A549 (cell line): ENCODE results near the gene COL5A1. TPM values are rescaled to one million over a fixed set of nuclear protein-coding genes. Genes with fewer than 3 reads are reported as not detected.
A peak's percentile ranks its signal among the peaks of the same experiment; 100 is the strongest.

Experiments used
- ATAC-seq, 2 experiments: fragments of 200-7000 bp in 1 of 2; fragments of >200 bp in 1 of 2; cut with Nextera tagmentation in 1 of 2; cut with Tn5 transposase in 1 of 2; 3 replicates each; pipeline versions ENCODE4 v1.8.0 to v1.9.1; 2018 to 2020; ENCODE audit warnings: mild to moderate bottlenecking in 1 of 2, moderate library complexity in 1 of 2
- CTCF ChIA-PET: fragments of 300-600 bp; sonication (Branson Sonifier 250); formaldehyde crosslinking; extraction: SDS; loops from one replicate; lab custom pipeline; 2021; ENCODE audit warnings: antibody characterized with exemption, inconsistent platforms; lab: Yijun Ruan, JAX
- POLR2A ChIA-PET: fragments of 350-600 bp; formaldehyde crosslinking; extraction: SDS; loops from one replicate; lab custom pipeline; 2021; ENCODE audit warnings: antibody characterized with exemption, inconsistent platforms; lab: Yijun Ruan, JAX
- DNase-seq, 2 experiments: peaks; one replicate each; pipeline versions ENCODE4 v3.0.0 to v3.0.0-alpha.2; 2011 to 2016; ENCODE audit warnings: low read depth in 1 of 2, low spot score in 1 of 2
- FAIRE-seq: peaks from 2 replicates; lab custom pipeline; 2011; peaks lifted over from hg19 to GRCh38; lab: Jason Lieb, UNC
- H3K27ac ChIP-seq, 2 experiments: fragments of >200 bp; sonication (Bioruptor Twin); formaldehyde crosslinking; 3 replicates each; pipeline ENCODE4 v1.5.1; 2016 to 2017
- H3K4me1 ChIP-seq: fragments of >200 bp; sonication (Bioruptor Twin); formaldehyde crosslinking; 3 replicates; pipeline ENCODE4 v1.6.1; 2016
- H3K4me2 ChIP-seq: fragments of >200 bp; sonication (Bioruptor Twin); formaldehyde crosslinking; 3 replicates; pipeline ENCODE4 v1.6.1; 2016
- H3K4me3 ChIP-seq: fragments of >200 bp; sonication (Bioruptor Twin); formaldehyde crosslinking; 3 replicates; pipeline ENCODE4 v1.5.1; 2016
- H3K9me3 ChIP-seq: fragments of >200 bp; sonication (Bioruptor Twin); formaldehyde crosslinking; 3 replicates; pipeline ENCODE4 v1.6.1; 2016
- BCL3 ChIP-seq: fragments of >200 bp; sonication (Bioruptor Twin); formaldehyde crosslinking; IDR thresholded peaks from 3 replicates; pipeline ENCODE4 v1.6.1; 2016
- BHLHE40 ChIP-seq: IDR thresholded peaks from 2 replicates; pipeline ENCODE4 v1.6.1; 2012; ENCODE audit warnings: low read depth, low read length, inconsistent platforms
- CHD2 ChIP-seq: fragments of 150-350 bp; IDR thresholded peaks from 2 replicates; pipeline ENCODE4 v1.6.1; 2014; ENCODE audit warnings: low read length; ENCODE audit not compliant: partially characterized antibody
- CHD4 ChIP-seq: fragments of 200-600 bp; sonication (generic); IDR thresholded peaks from 2 replicates; pipeline ENCODE4 v1.6.1; 2016; ENCODE audit warnings: antibody characterized with exemption, mild to moderate bottlenecking, borderline replicate concordance
- CTCF ChIP-seq: fragments of >200 bp; sonication (Bioruptor Twin); formaldehyde crosslinking; IDR thresholded peaks from 3 replicates; pipeline ENCODE4 v1.5.1; 2016
- EHF ChIP-seq: fragments of 250-450 bp; sonication (Bioruptor Pico); IDR thresholded peaks from 2 replicates; pipeline ENCODE4 v1.5.0; 2020; ENCODE audit warnings: mild to moderate bottlenecking
- EP300 ChIP-seq, 2 experiments: fragments of >200 bp; sonication (Bioruptor Twin); formaldehyde crosslinking; IDR thresholded peaks; 2 replicates in 1 of 2; 3 replicates in 1 of 2; pipeline ENCODE4 v1.6.1; 2016 to 2017
- FOXS1 ChIP-seq: fragments of 250-450 bp; sonication (Bioruptor Pico); IDR thresholded peaks from 2 replicates; pipeline ENCODE4 v1.5.0; 2020; ENCODE audit warnings: mild to moderate bottlenecking, moderate library complexity
- GATA3 ChIP-seq: IDR thresholded peaks from 2 replicates; pipeline ENCODE4 v1.6.1; 2012; ENCODE audit warnings: borderline replicate concordance
- HDAC2 ChIP-seq: fragments of 200-600 bp; sonication (generic); IDR thresholded peaks from 2 replicates; pipeline ENCODE4 v1.6.1; 2016
- HOXA7 ChIP-seq: fragments of 250-450 bp; sonication (Bioruptor Pico); IDR thresholded peaks from 2 replicates; pipeline ENCODE4 v1.5.0; 2020; ENCODE audit warnings: mild to moderate bottlenecking, moderate library complexity
- JUNB ChIP-seq: fragments of >200 bp; sonication (Bioruptor Twin); formaldehyde crosslinking; IDR thresholded peaks from 2 replicates; pipeline ENCODE4 v1.6.1; 2016
- KDM1A ChIP-seq: fragments of 200-600 bp; sonication (generic); IDR thresholded peaks from 2 replicates; pipeline ENCODE4 v1.6.1; 2016; ENCODE audit warnings: low read depth, mild to moderate bottlenecking
- MAZ ChIP-seq: fragments of 150-350 bp; IDR thresholded peaks from 2 replicates; pipeline ENCODE4 v1.6.1; 2014; ENCODE audit warnings: antibody characterized with exemption, low read depth, low read length, borderline replicate concordance
- MYC ChIP-seq: IDR thresholded peaks from 2 replicates; pipeline ENCODE4 v1.6.1; 2012; ENCODE audit warnings: mild to moderate bottlenecking, inconsistent platforms, low read length, improper control_type of control experiment, borderline replicate concordance
- NFE2L2 ChIP-seq: fragments of 150-350 bp; conservative IDR thresholded peaks from 2 replicates; pipeline ENCODE4 v1.6.1; 2014; ENCODE audit warnings: low read length
- NR3C1 ChIP-seq: fragments of >200 bp; sonication (Bioruptor Twin); formaldehyde crosslinking; IDR thresholded peaks from 3 replicates; pipeline ENCODE4 v1.6.1; 2017
- POLR2A ChIP-seq: IDR thresholded peaks from 2 replicates; pipeline ENCODE4 v1.6.1; 2012; ENCODE audit warnings: mild to moderate bottlenecking, low read length
- POLR2AphosphoS2 ChIP-seq: conservative IDR thresholded peaks from 2 replicates; pipeline ENCODE4 v1.6.1; 2012; ENCODE audit warnings: low read length, improper control_type of control experiment, inconsistent platforms
- RAD21 ChIP-seq, 2 experiments: fragments of >200 bp in 1 of 2; sonication (Bioruptor Twin) in 1 of 2; formaldehyde crosslinking in 1 of 2; IDR thresholded peaks in 1 of 2; conservative IDR thresholded peaks in 1 of 2; 2 replicates in 1 of 2; 3 replicates in 1 of 2; pipeline ENCODE4 v1.6.1; 2012 to 2018; ENCODE audit warnings: inconsistent platforms in 1 of 2
- RFX5 ChIP-seq: fragments of 450-650 bp; IDR thresholded peaks from 2 replicates; pipeline ENCODE4 v1.7.1; 2014; ENCODE audit warnings: antibody characterized with exemption, mild to moderate bottlenecking, moderate library complexity
- RNF2 ChIP-seq: fragments of 200-600 bp; sonication (generic); IDR thresholded peaks from 2 replicates; pipeline ENCODE4 v1.6.1; 2016; ENCODE audit warnings: low read depth, mild to moderate bottlenecking, antibody characterized with exemption, moderate library complexity, borderline replicate concordance
- SREBF2 ChIP-seq: fragments of 450-650 bp; IDR thresholded peaks from 2 replicates; pipeline ENCODE4 v1.6.1; 2014; ENCODE audit warnings: mild to moderate bottlenecking, moderate library complexity
- TFCP2L1 ChIP-seq: fragments of 250-450 bp; sonication (Bioruptor Pico); IDR thresholded peaks from 2 replicates; pipeline ENCODE4 v1.5.0; 2021; ENCODE audit warnings: mild to moderate bottlenecking
- ZC3H11A ChIP-seq: fragments of 450-650 bp; IDR thresholded peaks from 2 replicates; pipeline ENCODE4 v1.6.1; 2014; ENCODE audit warnings: antibody characterized with exemption, mild to moderate bottlenecking
- ZFP36 ChIP-seq: fragments of 450-650 bp; IDR thresholded peaks from 2 replicates; pipeline ENCODE4 v1.6.1; 2014; ENCODE audit warnings: borderline replicate concordance; ENCODE audit not compliant: partially characterized antibody
- WGBS: methylation state at CpG from one replicate; pipeline ENCODE4 v1.1.6; 2017; ENCODE audit errors: missing lambda C conversion rate; 5-methylcytosine and 5-hydroxymethylcytosine counted together
- polyA plus RNA-seq, 4 experiments: library from polyadenylated mRNA; depleted of rRNA in 3 of 4; stranded (reverse); fragments of >200 nt; fragmentation: RNase III in 1 of 4; extraction: RNeasy Plus Mini Kit Qiagen cat#74134 plus additional on column Dnase treatment in 1 of 4; gene quantifications; 2 replicates in 3 of 4; 3 replicates in 1 of 4; pipeline ENCODE4 v1.2.3, GENCODE V29; 2011 to 2017
- TF ChIP-seq, protein P1 (sequence below): fragments of 250-450 bp; sonication (Bioruptor Pico); IDR thresholded peaks from 2 replicates; pipeline ENCODE4 v1.5.0; 2020; ENCODE audit warnings: low read depth, mild to moderate bottlenecking, moderate library complexity
- TF ChIP-seq, protein P2 (sequence below): fragments of >200 bp; sonication (Bioruptor Twin); formaldehyde crosslinking; IDR thresholded peaks from 2 replicates; pipeline ENCODE4 v1.6.1; 2016
- TF ChIP-seq, protein P3 (sequence below): IDR thresholded peaks from 2 replicates; pipeline ENCODE4 v1.6.1; 2012
- TF ChIP-seq, protein P4 (sequence below): fragments of 450-650 bp; IDR thresholded peaks from 2 replicates; pipeline ENCODE4 v1.6.1; 2014; ENCODE audit warnings: antibody characterized with exemption

Gene COL5A1
- polyA plus RNA-seq, 2 of the 4 experiments (the other 2 are of a cell fraction) = 16.1 to 67.5 TPM

- Histone ChIP-seq H3K9me3 (peaks cover 42% of the 10 kb centered on the region), H3K4me3 (no peak overlapping the region), H3K4me1 (no peaks in the 10 kb centered on the region), H3K27ac (no peak overlapping the region), H3K4me2 (no peak overlapping the region)
- FAIRE-seq (no peak), DNase-seq (no peak), ATAC-seq (no peak)
- ChIA-PET CTCF (interaction anchor here (0.8 to 1.7 kb wide), 5 partner anchors 8 to 25 kb away, joined by 3 to 5 read pairs (median 4); no protein-coding TSS in a partner anchor), POLR2A (no interaction called here)
- 50% methylated on average over 4 of the region's 4 CpGs for WGBS
- TF ChIP-seq JUNB = no peak
- no peak for TF ChIP-seq FOXS1
- no peak for TF ChIP-seq KDM1A
- no peak for TF ChIP-seq HDAC2
Measured at GRCh38 chr9:134611046-134611445, 30.6 kb upstream of the COL5A1 start.

GRCh38 chr9:134612309-134612708 is 29.3 kb upstream of the COL5A1 start:
- WGBS = 3% methylated on average over 1 of the region's 1 CpG
- FAIRE-seq (peak; percentile 32), ATAC-seq (no peak)
- no peaks in the 10 kb centered on the region for H3K4me1 ChIP-seq
- no peak overlapping the region for H3K4me3 ChIP-seq
- POLR2A ChIA-PET = no interaction called here
- TF ChIP-seq, protein P1, sequence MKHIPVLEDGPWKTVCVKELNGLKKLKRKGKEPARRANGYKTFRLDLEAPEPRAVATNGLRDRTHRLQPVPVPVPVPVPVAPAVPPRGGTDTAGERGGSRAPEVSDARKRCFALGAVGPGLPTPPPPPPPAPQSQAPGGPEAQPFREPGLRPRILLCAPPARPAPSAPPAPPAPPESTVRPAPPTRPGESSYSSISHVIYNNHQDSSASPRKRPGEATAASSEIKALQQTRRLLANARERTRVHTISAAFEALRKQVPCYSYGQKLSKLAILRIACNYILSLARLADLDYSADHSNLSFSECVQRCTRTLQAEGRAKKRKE (CRISPR knock-in tag) = no peak
- TF ChIP-seq GATA3 (no peak), HDAC2 (no peak), SREBF2 (no peak), CHD2 (no peak), MYC (no peak), NR3C1 (no peak), BHLHE40 (no peak), HOXA7 (CRISPR knock-in tag) (no peak), RFX5 (no peak), EHF (CRISPR knock-in tag) (no peak), ZFP36 (no peak), EP300 (IDR thresholded peaks at IDR 0.05) (no peak), JUNB (no peak), CHD4 (no peak), NFE2L2 (no peak)
- TF ChIP-seq, protein P2, sequence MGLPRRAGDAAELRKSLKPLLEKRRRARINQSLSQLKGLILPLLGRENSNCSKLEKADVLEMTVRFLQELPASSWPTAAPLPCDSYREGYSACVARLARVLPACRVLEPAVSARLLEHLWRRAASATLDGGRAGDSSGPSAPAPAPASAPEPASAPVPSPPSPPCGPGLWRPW = no peak
- TF ChIP-seq, protein P3, sequence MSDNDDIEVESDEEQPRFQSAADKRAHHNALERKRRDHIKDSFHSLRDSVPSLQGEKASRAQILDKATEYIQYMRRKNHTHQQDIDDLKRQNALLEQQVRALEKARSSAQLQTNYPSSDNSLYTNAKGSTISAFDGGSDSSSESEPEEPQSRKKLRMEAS = no peak
- TF ChIP-seq, all 56 proteins: peak for 0
- DNase-seq = no peak
- Histone ChIP-seq H3K27ac (no peak overlapping the region), H3K4me2 (no peak overlapping the region), H3K9me3 (peaks cover 42% of the 10 kb centered on the region)
- CTCF ChIA-PET = interaction anchor here (1.0 to 2.6 kb wide), 3 partner anchors 12 to 163 kb away, joined by 3 to 5 read pairs (median 4); no protein-coding TSS in a partner anchor

DNA sequence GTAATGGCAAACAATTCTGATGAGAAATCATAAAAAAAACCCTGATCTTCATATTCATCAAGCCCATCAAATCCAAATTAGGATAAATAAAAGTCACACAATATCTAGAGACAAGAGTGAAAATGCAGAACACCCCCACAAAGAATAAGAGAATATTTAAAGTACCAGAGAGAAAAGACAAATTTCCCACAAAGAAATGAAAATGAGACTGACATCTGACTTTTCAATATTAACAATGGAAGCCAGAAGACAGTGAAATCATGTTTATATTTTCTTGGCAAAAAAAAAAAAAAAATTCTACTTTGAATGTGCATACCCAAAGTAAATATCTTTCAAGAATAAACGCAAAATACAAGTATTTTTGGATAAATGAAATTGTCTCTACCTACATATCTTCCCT is 28.9 kb upstream of the COL5A1 start:
- FAIRE-seq = no peak
- ATAC-seq = no peak
- CTCF ChIA-PET = interaction anchor here (1.7 to 2.6 kb wide), 2 partner anchors 12 to 163 kb away, joined by 4 to 5 read pairs; no protein-coding TSS in a partner anchor
- Histone ChIP-seq H3K4me1 (no peaks in the 10 kb centered on the region), H3K9me3 (peaks cover 42% of the 10 kb centered on the region), H3K4me2 (no peak overlapping the region), H3K4me3 (no peak overlapping the region), H3K27ac (no peak overlapping the region)
- POLR2A ChIA-PET = no interaction called here
- DNase-seq = no peak
- 2% methylated on average over 1 of the region's 1 CpG for WGBS
- TF ChIP-seq RAD21 (conservative IDR thresholded peaks at IDR 0.05 in 1 of 2, IDR thresholded peaks at IDR 0.05 in 1 of 2) (no peak), HOXA7 (CRISPR knock-in tag) (no peak), BCL3 (no peak), CTCF (no peak), MAZ (no peak), ZC3H11A (no peak), TFCP2L1 (CRISPR knock-in tag) (no peak), POLR2A (no peak), EHF (CRISPR knock-in tag) (no peak), POLR2AphosphoS2 (no peak), RNF2 (no peak), RFX5 (no peak)
- TF ChIP-seq, protein P4, sequence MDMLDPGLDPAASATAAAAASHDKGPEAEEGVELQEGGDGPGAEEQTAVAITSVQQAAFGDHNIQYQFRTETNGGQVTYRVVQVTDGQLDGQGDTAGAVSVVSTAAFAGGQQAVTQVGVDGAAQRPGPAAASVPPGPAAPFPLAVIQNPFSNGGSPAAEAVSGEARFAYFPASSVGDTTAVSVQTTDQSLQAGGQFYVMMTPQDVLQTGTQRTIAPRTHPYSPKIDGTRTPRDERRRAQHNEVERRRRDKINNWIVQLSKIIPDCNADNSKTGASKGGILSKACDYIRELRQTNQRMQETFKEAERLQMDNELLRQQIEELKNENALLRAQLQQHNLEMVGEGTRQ = no peak
- TF ChIP-seq, protein P2 = no peak
